ENCODE measurements around the gene MAN1C1.

Gene MAN1C1

GRCh38 chr1:25740071-25740470, 123.5 kb downstream of the MAN1C1 start:
- no peak for DNase-seq (ENCODE audit: low spot score)

GRCh38 chr1:25742316-25742715, 125.7 kb downstream of the MAN1C1 start:
- DNase-seq (ENCODE audit: low spot score), result no peak

- DNase-seq (ENCODE audit: low spot score), result peak; percentile 93
Observed at GRCh38 chr1:25743164-25744139, 126.9 kb downstream of the MAN1C1 start.

DNA sequence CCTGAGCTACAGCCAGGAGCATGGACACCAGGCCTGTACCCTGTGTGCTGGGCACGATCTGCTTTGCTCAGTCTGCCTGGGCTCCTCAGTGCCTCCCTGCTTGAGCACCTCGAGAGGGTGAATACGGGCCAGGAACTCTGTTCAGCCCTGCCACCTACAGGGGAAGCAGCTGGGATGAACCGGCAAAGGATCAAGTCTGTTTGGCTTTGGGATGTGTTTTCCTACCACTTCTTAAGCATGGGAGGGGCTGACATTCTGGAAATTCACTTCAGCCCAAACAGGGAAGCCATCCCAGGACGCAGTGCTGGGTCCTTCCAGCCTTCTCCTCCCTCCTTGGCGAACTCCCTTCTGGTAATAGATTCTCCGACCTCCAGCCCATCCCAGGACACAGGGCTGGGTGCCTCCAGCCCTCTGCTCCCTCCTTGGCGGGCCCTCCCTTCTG, 127.6 kb downstream of the MAN1C1 start:
- peak; percentile 88 for DNase-seq (ENCODE audit: low spot score)

GRCh38 chr1:25744636-25745425, 128.2 kb downstream of the MAN1C1 start:
- DNase-seq (ENCODE audit: low spot score), result no peak

- no peak for DNase-seq (ENCODE audit: low spot score)
Observed at GRCh38 chr1:25746299-25747045, 129.9 kb downstream of the MAN1C1 start.

DNA sequence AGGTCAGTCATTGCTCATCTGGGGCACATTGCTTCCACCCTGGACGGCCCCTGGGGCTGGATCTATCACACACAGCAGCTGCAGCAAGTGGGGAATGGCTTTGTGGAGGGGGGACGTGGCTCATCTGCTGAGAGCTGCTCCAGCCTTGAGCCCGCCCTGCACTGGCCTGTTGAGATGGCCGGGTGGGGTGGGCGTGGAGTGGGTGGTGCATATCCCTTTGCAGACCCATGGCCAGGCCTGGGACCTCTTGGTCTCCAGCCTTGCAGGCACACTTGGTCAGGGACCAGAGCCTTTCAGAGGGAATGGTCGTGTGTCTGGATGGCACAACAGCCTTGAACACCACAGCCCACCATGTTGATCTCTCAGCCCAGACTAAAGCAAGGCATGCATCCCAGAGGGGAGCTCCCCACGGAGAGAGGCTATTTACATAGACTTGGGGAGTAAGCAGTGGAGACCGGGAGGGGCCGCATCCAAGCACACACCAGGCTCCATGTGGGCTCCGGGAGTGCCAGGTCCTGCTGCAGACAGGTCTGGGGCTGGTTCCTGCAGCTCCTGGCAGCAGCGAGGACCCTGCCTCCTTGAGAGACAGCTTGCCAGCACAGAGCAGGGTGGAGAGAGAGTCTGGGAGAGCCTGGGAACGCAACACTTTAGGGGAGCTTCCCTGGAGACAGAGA, 130.6 kb downstream of the MAN1C1 start:
- no peak for DNase-seq (ENCODE audit: low spot score)

GRCh38 chr1:25748531-25749205, 132.1 kb downstream of the MAN1C1 start:
- no peak for DNase-seq (ENCODE audit: low spot score)

- DNase-seq (ENCODE audit: low spot score), result no peak
Observed at GRCh38 chr1:25750923-25751605, 134.5 kb downstream of the MAN1C1 start.

GRCh38 chr1:25754470-25755181, 138.0 kb downstream of the MAN1C1 start:
- no peak for DNase-seq (ENCODE audit: low spot score)

- no peak for DNase-seq (ENCODE audit: low spot score)
Observed at GRCh38 chr1:25755475-25756125, 139.0 kb downstream of the MAN1C1 start.

DNA sequence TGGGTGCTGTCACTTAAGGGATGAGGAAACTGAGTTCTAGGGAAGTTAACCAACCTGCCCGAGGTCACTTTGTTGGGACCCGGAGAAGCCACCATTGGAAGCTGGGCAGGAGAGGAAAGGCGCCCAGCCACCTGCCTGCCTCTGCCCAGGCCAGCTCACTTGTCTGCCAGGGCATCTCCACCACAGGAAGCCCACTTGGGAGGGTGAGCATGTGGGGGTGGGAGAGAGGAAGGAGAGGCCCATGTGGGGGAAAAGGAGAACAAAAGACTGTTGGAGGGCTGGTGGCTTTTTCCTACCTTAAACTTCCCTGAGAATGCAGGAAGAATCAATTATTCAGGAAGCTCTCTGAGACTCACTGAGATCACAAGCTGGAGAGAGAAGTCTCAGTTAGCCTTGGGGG, 139.6 kb downstream of the MAN1C1 start:
- no peak for DNase-seq (ENCODE audit: low spot score)

DNA sequence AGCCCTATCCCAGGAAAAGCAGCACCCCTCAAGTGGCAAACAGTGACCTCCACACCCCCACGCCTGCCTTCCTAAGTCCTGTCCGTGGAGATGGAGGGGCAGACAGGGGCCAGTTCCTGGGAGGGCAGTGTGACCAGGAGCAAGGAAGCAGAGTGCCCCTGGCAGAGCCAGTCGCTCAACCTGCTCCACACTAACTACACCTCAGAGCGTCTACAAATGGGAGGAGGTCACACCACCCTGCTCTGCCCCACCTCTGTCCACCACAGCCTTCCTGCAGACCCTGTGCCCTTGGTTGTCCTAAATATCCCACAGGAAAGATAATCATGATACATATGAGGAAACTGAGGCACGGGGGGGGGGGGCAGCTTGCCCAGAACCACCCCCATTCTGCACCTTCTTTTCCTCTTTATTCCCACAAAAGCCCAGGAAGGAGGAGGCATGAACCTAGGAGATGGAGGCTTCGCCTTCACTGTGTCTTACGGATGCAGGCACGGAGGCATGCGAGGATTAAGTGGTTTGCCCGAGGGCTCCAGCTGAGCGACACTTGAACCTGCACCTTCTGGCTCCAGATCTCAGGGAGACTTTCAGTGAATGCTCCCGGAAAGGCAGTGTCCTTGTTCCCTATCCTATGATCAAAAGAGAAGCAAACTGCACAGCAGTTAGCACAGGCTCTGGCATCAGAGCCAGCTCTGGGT, 140.7 kb downstream of the MAN1C1 start:
- no peak for DNase-seq (ENCODE audit: low spot score)

DNA sequence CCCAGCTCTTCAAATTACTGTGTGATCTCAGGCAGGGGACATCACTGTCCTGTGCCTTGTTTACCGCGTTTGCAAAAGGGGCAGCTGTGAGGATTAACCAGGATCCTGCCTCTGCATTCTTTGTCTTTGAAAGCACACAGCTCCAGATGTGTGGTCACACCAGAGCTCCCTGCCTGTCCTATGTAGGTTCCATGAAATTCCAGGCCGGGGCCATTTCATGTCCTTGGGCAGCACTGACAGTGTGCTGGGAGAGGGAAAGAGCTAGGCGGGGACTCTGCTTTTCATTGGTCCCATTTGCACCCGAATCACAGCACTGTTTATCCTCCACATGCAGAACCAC, 141.2 kb downstream of the MAN1C1 start:
- DNase-seq (ENCODE audit: low spot score), result no peak

- no peak for DNase-seq (ENCODE audit: low spot score)
Observed at GRCh38 chr1:25758466-25759070, 142.0 kb downstream of the MAN1C1 start.

DNA sequence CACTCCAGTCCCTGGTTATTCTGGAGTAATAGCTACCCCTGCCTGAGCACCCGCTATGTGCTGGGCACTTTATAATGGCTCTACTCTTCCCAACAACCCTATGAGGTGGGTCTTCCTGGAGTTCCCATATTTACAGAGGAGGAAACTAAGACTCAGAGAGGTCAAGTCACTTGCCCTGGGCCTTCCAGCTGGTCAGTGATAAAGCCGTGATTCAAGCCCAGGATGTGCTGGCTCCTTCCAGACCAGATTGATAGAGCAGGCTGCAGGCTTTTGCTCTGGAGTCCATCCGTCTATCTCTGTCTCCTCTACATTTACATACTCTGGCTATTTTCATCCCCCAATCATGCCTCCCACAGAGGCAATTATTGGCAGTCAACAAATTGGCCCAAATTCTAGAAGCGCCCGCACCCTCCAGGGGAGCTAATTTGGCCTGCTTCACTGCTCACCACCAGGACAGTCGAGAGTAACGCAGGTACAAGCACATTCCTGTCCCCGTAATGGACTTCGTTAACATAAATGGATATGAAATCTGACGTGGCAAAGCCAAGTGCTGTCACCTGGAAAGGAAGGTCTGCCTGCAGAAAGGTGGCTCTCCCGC, 143.6 kb downstream of the MAN1C1 start:
- no peak for DNase-seq (ENCODE audit: low spot score)

GRCh38 chr1:25760871-25761270, 144.3 kb downstream of the MAN1C1 start:
- DNase-seq (ENCODE audit: low spot score), result no peak

DNA sequence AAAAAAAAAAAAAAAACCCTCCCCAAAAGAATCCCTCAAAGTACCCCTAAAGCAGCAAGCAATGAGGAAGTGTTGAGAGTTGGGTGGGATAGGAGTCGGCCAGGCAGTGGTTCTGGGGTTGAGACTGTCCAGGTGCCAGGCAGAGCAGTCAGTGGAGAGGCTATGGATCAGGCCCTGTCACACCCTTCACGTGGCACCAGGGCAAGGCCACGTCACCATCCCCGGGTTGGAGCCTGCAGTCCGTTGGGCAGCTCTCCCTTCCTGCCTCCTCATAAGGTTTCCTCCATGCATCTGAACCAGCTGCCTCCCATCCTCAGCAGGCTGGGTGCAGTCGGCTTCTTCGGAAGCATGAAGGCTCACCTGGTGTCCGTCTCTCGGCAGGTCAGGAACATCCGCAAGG, 146.9 kb downstream of the MAN1C1 start:
- DNase-seq (ENCODE audit: low spot score), result no peak
